ENCODE results near the gene TRIM63. TPM values are rescaled to one million over a fixed set of nuclear protein-coding genes. Genes with fewer than 3 reads are reported as not detected.

Gene TRIM63
- total RNA-seq, 1 experiment from 2014 or later: not detected

DNA sequence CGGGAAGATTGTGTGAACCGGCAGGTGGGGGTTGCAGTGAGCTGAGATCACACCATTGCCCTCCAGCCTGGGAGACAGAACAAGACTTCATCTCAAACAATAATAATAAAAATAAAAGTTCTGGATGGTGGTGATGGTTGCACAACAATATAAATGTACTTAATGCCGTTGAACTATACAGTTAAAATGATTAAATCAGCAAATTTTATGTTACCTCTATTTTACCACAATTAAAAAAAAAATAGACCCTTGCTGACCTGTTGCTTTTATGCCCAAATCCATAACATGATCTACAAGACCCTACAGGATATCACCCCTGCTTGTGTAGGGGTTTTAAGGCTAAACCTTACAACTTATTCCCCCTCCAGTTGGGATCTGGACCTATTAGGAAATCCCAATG is 32.4 kb upstream of the TRIM63 start:
- H3K14ac ChIP-seq (ENCODE audit: insufficient read depth, low read length): no peak overlapping the region
- H4K20me1 ChIP-seq (ENCODE audit: control insufficient read depth, insufficient read depth, insufficient read length): no peaks in the 10 kb centered on the region
- H4K91ac ChIP-seq (ENCODE audit: insufficient read length, low read depth, low read length): no peak overlapping the region
- no peak overlapping the region for H3K23ac ChIP-seq (ENCODE audit: insufficient read length, low read depth, low read length)
- H3K9me3 ChIP-seq (ENCODE audit: control insufficient read depth, low read depth, low read length): no peaks in the 10 kb centered on the region
- no peak overlapping the region for H2BK5ac ChIP-seq (ENCODE audit: insufficient read length, low read length)
- H3K56ac ChIP-seq (ENCODE audit: insufficient read length, low read depth, low read length): no peak overlapping the region
- H4K8ac ChIP-seq (replicated peaks; ENCODE audit: insufficient read length, low read depth, low read length): no peak overlapping the region
- H4K5ac ChIP-seq (ENCODE audit: insufficient read length, low read depth, low read length): no peak overlapping the region
- no peak overlapping the region for H3K4me2 ChIP-seq (ENCODE audit: insufficient read depth, insufficient read length, low read length)
- no peak overlapping the region for H2AK5ac ChIP-seq (ENCODE audit: insufficient read length, low read length)
- Mint-ChIP-seq H3K9me3 (no peaks in the 10 kb centered on the region), H3K4me3 (no peak overlapping the region), H3K36me3 (ENCODE audit: insufficient read depth in 1 of 3, low read depth in 3 of 3) (no peaks in the 10 kb centered on the region), H3K4me1 (peaks cover 1 to 9% of the 10 kb centered on the region in 2 experiments), H3K27me3 (ENCODE audit: low read depth) (peaks cover 16% of the 10 kb centered on the region), H3K27ac (no peak overlapping the region)
- WGBS (ENCODE audit: extremely low coverage, insufficient read length, low lambda C conversion rate): no CpG with 5 or more reads among the region's 3 CpGs
- no peak overlapping the region for H3K27ac ChIP-seq (ENCODE audit: insufficient read length, low read depth, low read length)
- H3K79me2 ChIP-seq (ENCODE audit: insufficient read depth, low read length): no peaks in the 10 kb centered on the region
- H3K4ac ChIP-seq (ENCODE audit: low read depth, low read length): no peak overlapping the region
- no peaks in the 10 kb centered on the region for H3K27me3 ChIP-seq (ENCODE audit: insufficient read depth, low read length)
- H3K79me1 ChIP-seq (ENCODE audit: insufficient read depth, low read depth, low read length, poor library complexity, severe bottlenecking): no peaks in the 10 kb centered on the region
- H2AFZ ChIP-seq (ENCODE audit: low read length): no peak overlapping the region
- H3K9ac ChIP-seq (ENCODE audit: extremely low read depth, insufficient read length, low read length): no peak overlapping the region
- no peak overlapping the region for H2BK20ac ChIP-seq (ENCODE audit: low read depth, low read length, poor library complexity, severe bottlenecking)
- no peak overlapping the region for H2BK120ac ChIP-seq (ENCODE audit: low read depth, low read length, poor library complexity, severe bottlenecking)
- no peaks in the 10 kb centered on the region for H3K23me2 ChIP-seq (ENCODE audit: insufficient read length, low read depth, low read length, poor library complexity, severe bottlenecking)
- H3K4me1 ChIP-seq (ENCODE audit: insufficient read depth, low read length): peaks cover 3% of the 10 kb centered on the region; the same call in 1 of the 2 replicates
- H3T11ph ChIP-seq (ENCODE audit: low read length): no peak overlapping the region
- no peak for DNase-seq
- H3K18ac ChIP-seq (ENCODE audit: insufficient read length, low read depth, low read length): no peak overlapping the region
- no peak overlapping the region for H2BK12ac ChIP-seq (ENCODE audit: insufficient read length, low read depth, low read length)
- no peak overlapping the region for H2BK15ac ChIP-seq (ENCODE audit: low read depth, low read length)
- TF ChIP-seq, protein P1, sequence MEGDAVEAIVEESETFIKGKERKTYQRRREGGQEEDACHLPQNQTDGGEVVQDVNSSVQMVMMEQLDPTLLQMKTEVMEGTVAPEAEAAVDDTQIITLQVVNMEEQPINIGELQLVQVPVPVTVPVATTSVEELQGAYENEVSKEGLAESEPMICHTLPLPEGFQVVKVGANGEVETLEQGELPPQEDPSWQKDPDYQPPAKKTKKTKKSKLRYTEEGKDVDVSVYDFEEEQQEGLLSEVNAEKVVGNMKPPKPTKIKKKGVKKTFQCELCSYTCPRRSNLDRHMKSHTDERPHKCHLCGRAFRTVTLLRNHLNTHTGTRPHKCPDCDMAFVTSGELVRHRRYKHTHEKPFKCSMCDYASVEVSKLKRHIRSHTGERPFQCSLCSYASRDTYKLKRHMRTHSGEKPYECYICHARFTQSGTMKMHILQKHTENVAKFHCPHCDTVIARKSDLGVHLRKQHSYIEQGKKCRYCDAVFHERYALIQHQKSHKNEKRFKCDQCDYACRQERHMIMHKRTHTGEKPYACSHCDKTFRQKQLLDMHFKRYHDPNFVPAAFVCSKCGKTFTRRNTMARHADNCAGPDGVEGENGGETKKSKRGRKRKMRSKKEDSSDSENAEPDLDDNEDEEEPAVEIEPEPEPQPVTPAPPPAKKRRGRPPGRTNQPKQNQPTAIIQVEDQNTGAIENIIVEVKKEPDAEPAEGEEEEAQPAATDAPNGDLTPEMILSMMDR (conservative IDR thresholded peaks at IDR 0.05): no peak
